HG02571 (cell line): Measurements from ENCODE around the gene PDRG1.
"Not testable (repeated sequence)": the region's sequence is repeated elsewhere in the genome, so short reads cannot be mapped to it uniquely, and the experiment has no call there.

Experiments used
- ATAC-seq: cut with Tn5 transposase; IDR thresholded peaks from one replicate; pipeline ENCODE4 v1.9.1; 2021; ENCODE audit warnings: mild to moderate bottlenecking, moderate library complexity; ENCODE audit not compliant: unreplicated experiment

The PDRG1 gene

DNA sequence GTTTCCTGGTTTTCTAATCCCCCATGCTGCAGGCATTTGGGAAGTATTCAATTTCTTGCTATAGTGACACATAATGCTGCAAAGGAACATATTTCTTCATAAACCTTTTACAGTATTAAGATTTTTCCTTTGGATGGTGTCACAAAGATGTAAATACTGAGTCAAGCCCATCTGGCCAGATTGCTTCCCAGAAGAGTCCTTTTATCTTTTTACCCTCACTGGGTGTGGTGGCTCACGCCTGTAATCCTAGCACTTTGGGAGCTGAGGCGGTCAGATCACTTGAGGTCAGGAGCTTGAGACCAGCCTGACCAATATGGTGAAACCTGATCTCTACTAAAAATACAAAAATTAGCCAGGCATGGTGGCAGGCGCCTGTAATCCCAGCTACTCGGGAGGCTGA, 22.2 kb downstream of the PDRG1 start:
- not testable (repeated sequence) for ATAC-seq

DNA sequence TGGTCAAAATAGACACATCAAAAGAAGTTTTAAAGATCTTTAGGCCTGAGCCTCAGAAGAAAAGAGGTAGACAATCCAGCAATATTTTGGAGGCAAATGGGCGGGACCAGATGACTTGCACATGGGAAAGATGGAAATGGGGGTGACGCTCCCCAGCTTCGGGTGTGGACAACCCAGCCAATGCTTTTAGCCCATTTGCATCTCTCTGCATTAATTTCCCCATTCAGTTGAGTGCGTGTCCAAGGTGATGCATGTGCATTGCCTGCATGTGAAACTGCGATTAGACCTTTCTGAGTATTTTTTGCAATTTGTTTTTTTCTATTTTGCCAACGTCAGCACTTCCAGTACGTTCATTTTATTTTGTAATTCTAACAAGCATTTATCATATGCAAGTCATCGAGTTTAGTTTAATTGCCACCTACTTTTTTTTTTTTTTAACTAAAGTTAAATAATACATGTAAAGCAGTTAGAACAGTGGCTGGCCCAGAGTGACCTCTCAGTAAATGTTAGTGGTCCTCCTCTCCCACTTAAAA, 24.2 kb downstream of the PDRG1 start:
- ATAC-seq = no peak

DNA sequence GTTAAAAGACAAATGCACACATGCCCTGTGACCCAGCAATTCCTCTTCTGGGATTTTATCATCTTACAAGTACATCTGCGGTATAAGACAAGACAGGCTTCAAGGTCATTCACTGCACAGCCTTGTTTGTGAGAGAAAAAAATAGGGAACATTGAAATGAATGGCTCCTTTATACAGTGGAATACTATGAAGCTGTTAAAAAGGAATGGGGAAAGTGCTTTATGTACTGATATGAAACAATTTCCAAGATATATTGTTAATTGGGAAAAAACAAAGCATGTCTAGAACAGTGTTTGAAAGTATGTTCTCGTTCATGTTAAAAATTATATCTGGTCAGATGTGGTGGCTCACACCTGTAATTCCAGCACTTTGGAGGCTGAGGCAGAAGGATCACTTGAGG, 25.4 kb downstream of the PDRG1 start:
- ATAC-seq = no peak

DNA sequence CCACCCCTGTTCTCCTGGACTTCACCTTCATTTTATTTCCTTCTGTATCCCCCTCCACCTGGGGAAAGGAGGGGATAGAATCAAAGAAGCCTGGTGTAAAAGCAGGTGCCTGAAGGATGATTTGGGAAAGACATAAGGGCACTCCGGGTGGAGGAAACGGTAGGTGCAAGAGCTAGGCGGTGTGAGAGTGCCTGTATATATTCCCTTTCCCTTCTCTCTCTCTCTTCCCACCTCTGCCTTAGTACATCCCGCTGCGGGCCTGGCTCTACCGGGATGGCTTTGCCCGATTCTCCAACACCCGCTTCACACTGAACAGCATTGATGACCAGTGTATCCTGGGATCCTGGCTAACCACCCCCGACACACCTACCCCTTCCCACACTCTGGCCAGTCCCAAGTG, 26.2 kb downstream of the PDRG1 start:
- ATAC-seq = no peak

DNA sequence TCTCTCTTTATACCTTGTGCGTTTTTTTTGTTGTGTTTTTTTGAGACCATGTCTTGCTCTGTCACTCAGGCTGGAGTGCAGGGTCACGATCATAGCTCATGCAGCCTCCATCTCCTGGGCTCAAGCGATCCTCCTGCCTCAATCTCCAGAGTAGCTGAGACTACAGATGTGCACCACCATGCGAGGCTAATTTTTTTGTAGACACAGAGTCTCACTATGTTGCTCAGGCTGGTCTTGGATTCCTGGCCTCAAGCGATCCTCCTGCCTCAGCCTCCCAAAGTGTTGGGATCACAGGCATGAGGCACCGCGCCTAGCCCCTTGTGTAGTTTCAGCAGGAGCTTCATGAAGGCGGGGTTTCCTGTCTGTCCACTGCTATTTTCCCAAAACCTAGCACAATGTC, 27.3 kb downstream of the PDRG1 start:
- ATAC-seq = no peak

DNA sequence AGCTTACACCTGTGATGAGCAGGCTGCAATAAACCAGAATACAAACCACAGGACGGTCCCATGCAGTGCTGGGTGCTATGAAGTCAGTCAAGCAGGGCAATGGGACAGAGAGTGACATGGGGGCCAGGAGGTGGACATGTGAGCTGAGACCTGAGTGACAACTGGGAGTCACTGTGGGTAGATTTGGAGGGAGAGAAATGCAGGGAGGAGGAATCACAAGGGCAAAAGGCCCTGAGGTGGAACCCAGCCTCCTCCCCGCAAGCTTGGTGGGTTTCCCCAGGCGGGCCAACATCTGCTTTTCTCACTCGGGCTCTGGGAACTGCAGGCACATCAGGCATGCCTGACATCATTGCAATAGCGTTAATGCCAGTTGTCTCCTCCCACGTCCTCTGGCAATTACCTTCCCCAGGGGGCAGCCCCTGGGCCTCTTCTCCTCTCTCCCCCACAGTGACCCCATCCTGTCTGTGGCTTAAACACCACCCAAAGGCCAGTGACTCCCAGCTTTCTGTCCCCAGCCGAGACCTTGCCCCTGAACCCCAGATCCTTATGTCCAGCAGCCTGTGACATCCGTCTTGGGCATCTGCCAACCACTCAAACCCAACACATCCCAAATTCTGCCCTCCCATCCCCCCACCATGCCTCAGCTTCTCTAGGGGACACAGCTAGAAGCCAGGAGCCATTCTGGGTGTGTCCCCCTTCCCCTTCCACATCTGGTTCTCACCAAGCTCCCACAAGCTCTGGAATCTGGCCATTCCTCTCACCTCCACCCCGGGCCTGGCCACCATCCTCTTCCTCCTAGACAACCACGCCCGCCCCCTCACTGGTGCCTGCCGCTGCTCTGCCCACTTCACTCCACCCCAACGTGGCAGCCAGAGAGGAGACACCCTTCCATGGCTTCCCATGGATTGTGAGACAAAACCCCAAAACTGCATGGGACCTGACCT, 28.2 kb downstream of the PDRG1 start:
- no peak for ATAC-seq

DNA sequence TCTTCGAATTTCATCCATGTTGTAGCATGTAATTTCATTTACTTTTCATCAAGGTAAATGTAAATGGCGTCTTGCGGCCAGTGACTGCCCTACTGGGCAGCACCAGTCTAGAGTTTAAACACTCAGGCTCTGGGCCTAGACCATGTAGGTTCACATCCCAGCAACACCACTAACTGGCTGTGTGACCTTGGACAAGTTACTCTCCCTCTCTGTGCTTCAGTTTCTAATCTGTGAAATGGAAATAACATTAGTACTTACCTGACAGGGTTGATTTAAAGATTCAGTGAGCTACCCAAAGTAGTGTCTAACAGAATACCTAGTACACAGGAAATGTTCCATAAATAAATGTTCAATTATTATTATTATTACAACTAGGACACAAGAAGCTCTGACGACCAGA, 29.3 kb downstream of the PDRG1 start:
- ATAC-seq = no peak

DNA sequence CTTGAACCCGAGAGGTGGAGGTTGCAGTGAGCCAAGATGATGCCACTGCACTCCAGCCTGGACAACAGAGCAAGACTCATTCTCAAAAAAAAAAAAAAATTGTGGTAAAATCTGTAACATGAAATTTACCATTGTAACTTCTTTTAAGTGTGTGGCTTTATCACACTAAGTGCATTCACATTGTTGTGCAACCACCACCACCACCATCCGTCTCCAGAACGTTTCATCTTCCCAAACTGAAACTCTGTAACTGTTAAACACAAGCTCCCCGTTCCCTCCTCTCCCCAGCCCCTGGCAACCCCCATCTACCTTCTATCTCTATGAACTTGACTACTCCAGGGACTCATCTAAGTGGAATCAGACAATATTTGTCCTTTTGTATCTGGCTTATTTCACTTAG, 29.7 kb downstream of the PDRG1 start:
- no peak for ATAC-seq

DNA sequence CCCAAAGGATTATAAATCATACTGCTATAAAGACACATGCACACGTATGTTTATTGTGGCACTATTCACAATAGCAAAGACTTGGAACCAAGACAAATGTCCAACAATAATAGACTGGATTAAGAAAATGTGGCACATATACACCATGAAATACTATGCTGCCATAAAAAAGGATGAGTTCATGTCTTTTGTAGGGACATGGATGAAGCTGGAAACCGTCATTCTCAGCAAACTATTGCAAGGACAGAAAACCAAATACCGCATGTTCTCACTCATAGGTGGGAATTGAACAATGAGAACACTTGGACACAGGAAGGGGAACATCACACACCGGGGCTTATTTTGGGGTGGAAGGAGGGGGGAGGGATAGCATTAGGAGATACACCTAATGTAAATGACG, 30.4 kb downstream of the PDRG1 start:
- ATAC-seq = not testable (repeated sequence)

DNA sequence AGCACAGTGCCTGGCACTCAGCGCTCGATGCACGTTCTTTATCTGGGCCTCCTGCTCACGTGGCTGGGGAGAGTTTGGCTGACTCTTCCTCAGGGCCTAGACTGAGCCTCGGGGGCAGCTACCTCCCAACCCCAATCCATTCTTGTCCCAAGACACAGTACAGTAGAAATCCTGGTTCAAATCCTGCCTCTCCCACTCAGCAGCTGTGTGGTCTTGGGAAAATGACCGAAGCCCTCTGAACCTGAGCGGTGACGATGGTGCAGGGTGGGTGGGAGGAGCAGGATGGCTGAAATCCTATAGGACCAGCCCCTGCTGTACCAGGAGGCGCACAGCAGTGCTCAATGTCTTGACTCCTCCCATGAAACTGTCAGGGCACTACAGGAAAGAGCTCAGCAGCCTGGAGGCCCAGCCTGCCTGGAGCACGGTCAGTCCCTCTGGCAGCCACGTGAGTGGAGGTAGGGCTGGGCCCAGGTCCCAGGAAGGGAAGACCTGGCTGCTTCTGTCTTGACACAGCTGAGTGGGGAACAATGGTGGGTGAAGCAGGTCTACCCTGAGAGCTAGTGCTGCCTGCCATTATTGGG, 31.5 kb downstream of the PDRG1 start:
- no peak for ATAC-seq

DNA sequence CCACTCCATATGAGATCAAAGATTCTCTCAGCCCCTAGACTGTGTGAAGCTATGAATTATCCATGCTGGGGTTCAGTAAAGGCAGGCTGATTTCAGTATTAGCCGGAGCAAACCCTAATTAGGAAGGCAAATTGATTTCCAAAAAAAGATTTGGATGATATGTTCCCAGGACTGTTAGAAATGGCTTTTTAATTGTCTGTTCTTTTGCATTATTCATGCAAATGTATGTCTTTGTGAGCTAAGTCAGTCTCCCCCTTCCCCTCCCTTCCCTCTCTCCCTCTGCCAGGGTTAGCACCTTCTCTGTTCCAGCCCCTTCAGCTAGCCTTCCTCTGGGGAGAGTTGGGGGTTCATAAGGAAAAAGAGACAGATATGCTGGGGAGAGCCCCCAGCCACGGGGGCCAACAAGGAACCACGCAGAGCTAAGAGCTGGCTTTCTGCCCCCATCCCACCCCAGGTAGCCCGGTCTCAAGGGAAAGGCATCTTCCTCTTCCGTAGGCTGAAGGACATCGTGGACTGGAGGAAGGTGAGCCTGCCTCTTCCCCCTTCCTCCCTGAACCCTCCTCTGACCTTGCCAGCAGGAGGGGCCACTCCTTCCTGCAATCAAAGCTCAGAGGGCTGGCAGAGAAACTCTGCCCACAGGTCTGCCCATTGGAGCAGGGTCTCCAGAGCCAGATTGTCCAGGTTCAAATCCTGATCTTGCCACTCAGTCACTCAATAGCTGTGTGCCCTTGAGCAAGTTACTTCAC, 32.3 kb downstream of the PDRG1 start:
- ATAC-seq = no peak

DNA sequence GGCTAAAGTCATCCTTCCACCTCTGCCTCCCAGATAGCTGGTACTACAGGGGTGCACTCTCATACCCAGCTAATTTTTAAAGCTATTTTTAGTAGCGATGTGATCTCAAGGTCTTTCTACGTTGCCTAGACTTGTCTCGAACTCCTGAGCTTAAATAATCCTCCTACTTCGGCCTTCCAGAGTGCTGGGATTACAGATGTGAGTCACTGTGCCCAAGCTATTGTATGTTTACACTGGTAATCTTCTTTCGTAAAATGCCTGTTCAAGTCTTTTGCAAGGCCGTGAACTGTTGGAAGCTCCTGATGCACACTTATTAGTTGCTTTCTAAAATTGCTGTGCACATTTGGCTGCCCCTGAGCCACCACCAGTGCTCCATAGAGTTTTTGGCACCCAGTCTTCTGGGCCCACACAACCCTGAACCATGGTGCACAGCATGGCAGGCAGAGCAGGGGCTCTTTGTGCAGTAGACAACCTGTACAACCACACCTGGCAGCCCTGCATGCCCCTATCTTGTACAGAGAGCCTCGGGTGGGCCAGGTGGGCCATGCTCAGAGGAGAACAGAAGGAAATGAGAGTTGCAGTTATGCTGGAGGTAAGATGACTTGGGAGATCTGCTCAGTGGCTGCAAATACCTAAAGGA, 33.3 kb downstream of the PDRG1 start:
- ATAC-seq = no peak

DNA sequence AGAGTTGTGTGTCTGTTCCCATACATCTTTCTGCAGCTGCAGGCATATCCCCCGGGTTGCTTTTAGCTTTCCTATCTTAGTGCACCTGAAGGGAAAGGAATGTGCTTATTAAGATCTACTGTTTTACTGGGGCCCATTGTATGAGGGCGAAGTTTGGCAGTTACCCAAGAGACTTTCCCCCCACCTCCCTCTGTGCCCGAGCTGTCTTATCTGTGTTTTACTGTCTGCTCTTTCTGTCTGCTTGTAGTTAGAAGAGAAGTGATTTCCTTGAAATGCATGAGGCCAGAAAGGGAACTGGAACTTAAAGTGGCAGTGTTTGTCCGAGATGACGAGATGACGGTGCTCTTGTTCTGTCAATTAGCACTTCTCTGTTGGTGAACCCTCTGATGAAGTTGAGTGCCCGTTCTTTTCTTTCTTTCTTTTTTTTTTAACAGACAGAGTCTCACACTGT, 33.9 kb downstream of the PDRG1 start:
- not testable (repeated sequence) for ATAC-seq

DNA sequence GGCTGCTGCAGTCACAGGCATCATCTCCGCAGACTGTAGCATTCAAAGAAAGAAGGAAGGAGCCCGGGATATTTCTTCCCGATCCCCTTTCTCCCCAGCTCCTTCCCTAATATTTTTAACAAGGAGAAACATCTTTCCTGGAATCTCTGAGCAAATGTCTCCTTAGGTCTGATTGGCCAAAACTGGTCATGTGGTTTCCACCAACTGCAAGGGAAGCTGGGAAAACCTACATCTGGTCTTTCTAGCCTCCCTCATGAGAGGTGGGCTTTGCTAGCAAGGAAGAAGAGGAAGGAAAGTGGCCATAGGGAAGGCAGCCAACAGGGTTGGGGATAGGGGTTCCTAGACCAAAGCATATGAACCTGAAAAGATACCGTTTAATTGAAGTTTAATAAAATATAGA, 35.1 kb downstream of the PDRG1 start:
- no peak for ATAC-seq

DNA sequence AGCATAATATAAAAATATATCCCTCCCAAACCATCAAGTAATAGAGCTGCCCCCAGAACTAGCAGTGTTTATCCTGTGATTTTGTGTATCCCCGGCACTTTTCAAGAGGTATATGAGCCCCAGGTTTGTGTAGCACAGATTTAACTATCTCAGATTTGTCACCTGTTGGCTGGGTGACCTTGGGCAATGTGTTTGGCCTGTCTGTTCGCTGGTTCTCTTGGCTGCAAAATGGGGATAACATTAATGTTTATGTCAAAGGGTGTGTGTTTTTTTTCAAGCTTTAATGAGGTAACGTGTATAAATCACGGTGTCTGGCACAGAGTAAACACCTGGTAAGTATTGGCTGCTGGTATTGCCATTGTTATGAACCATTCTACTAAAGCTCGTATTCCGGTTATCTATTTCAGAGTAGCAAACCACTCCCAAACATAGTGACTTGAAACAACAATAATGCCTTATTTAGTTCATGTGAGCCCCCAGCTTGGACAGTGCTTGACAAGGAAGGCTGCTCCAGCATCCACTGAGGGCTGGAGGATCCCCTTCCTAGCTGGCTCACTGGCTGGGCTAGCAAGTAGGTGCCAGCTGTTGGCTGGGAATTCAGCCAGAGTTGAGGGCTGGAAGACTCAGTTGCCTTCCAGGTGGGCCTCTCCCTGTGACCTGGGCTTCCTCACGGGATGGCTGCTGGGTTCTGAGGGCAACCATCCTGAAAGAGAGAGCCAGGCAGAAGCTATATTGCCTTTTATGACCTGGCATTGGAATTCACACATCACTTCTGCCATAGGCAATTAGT, 36.2 kb downstream of the PDRG1 start:
- ATAC-seq = no peak

DNA sequence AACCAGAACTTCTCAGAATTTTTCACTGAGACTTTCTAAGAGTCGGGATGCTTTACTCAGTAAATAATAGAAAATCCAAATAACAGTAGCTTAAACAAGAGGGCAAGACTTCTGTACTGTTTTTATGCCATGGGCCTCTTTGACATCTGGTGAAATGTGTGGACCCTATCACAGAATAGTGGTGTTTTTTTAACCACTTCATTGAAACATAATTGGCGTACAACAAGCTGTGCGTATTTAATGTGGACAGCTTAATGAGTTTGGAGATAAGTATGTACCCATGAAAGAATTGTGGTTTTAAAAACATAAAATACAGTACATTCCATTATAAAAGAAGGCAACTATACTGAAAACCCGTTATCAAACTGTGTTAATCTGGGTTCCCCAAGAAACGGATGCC, 37.7 kb downstream of the PDRG1 start:
- ATAC-seq = no peak

DNA sequence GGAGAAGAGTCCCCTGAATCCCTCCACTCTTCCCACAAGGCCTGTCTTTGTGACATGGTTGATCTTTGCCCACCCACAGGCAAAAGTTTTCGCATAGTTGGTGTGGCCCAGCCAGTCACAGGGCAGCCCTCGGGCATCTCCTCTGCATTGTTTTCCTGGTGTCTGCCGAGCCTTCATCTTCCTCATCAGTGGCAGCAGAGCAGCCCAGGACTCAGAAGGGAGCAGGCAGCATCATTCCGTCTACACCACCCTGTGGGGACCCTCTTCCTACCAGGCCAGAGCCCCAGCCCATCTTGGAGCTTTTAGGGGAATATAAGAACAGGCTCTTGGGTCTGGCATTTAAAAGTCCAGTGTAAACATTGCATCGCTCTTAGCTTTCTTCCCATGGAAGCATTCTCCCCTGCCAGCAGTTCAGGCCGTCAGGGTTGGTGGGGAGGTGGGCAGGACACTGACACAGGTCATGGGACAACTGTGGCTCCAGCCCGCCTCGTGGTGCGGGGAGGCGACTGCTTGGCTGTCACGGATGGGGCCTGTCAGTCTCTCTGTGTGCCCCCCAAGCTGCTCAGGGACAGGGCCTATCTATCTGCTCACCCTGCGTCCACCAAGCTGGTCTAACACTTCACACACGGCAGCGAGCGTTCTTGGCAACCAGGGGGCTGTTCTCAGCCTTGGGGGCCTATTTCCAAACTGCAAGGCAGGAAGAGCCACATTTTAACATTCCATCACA, 38.3 kb downstream of the PDRG1 start:
- no peak for ATAC-seq

DNA sequence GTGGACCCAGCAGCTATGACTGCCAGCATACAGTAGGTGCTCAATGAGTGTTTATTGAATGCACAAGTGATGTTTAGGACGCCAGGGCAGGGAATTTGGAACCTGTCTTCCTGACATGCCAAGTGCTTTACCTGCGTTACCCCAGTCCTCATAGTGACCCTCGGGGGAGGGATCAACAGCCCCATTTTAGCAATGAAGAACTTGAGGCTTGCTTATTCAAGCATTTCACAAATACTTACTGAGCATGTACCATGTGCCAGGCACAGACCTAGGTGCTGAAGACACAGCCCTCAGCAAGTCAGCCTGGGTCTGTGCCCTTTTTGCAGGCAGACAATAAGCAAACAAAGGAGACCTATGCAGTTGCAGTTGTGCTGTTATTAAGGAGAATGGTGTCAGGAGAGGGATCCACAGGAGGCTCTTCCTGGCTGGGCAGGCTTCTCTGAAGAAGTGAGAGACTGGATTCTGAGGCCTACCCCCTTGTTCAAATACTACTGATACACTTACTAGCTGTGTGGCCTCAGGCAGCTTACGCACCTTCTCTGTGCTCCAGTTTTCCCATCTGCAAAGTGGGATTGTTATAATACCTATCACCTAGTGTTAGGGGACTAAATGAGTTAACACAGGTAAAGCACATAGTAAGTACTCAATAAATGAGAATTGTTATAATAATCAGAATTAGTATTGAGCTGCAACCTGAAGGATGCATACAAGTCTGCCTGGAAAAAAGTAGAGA, 41.6 kb downstream of the PDRG1 start:
- ATAC-seq = no peak
